AG20443 (cell line): ENCODE measurements around the gene SLC8A2.

ENCODE experiments used
- DNase-seq: peaks from one replicate; pipeline ENCODE4 v3.0.0; 2012; ENCODE audit warnings: low spot score, mixed read lengths

The SLC8A2 gene

DNA sequence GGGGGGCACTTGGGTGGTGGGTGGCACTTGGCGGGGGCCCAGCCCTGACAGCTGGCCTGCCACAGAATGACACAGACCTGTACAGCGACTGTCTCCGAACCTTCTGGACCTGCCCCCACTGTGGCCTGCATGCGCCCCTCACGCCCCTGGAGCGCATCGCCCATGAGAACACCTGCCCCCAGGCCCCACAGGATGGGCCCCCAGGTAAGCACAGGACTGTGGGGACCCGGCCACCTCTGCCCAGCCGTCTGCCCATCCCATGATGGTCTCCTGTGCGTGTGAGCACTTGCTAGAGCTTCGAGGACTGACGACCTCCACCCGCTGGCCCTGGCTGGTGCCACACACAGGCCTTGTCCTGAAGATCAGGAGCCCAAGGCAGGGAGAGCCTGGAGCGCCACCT, 90.6 kb downstream of the SLC8A2 start:
- no peak for DNase-seq

GRCh38 chr19:47380559-47380958, 91.1 kb downstream of the SLC8A2 start:
- no peak for DNase-seq

DNA sequence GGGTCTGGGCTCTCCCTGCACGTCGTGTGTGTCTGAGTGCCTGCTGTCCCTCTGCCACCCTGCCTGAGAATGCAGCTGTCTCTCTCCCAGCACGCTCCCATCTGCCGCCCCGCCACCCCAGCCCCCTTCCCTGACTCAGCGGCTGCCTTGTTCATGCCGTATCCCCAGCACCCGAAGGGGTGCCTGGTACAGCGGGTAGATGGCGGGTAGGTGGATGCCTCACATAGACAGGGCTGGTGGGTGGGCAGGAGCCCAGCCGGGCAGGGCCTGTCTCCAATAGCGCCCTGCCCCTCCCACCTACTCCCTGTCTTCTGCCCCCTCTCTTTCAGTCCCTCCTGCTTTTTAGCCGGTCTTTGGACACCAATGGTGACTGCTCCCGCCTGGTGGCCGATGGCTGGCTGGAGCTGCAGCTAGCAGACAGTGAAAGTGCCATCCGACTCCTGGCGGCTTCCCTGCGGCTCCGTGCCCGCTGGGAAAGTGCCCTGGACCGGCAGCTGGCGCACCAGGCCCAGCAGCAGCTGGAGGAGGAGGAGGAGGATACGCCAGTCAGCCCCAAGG, 92.2 kb downstream of the SLC8A2 start:
- no peak for DNase-seq

GRCh38 chr19:47378246-47378645, 93.4 kb downstream of the SLC8A2 start:
- DNase-seq: no peak
